HL-60/S4 treated with phorbol 12-myristate 13-acetate at 8.2 ng/mL for 4 days and 3 days (cell line): ENCODE measurements around the gene AAR2.

Source experiments
- in situ Hi-C: fragments of 300-500 bp; cut with MboI; formaldehyde crosslinking; loops from 2 replicates; pipeline ENCODE4 v1.15.0; 2022; ENCODE audit warnings: low sequenced_read_pairs

The AAR2 gene

DNA sequence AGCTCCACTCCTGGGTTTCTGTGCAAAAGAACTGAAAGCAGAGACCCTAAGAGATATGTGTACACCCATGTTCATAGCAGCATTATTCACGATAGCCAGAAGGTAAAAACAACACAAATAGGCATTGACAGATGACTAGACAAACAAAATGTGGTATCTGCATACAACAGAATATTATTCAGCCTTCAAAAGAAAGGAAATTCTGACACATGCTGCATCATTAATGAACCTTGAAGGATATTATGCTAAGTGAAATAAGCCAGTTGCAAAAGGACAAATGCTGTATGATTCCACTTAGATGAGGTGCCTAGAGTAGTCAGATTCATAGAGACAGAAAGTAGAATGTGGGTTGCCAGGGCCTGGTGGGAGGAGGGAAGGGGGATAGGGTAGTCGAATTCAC, 17.8 kb downstream of the AAR2 start:
- in situ Hi-C loops, result no loop called here

- in situ Hi-C loops, result no loop called here
Measured at GRCh38 chr20:36255445-36255844, 19.2 kb downstream of the AAR2 start.

DNA sequence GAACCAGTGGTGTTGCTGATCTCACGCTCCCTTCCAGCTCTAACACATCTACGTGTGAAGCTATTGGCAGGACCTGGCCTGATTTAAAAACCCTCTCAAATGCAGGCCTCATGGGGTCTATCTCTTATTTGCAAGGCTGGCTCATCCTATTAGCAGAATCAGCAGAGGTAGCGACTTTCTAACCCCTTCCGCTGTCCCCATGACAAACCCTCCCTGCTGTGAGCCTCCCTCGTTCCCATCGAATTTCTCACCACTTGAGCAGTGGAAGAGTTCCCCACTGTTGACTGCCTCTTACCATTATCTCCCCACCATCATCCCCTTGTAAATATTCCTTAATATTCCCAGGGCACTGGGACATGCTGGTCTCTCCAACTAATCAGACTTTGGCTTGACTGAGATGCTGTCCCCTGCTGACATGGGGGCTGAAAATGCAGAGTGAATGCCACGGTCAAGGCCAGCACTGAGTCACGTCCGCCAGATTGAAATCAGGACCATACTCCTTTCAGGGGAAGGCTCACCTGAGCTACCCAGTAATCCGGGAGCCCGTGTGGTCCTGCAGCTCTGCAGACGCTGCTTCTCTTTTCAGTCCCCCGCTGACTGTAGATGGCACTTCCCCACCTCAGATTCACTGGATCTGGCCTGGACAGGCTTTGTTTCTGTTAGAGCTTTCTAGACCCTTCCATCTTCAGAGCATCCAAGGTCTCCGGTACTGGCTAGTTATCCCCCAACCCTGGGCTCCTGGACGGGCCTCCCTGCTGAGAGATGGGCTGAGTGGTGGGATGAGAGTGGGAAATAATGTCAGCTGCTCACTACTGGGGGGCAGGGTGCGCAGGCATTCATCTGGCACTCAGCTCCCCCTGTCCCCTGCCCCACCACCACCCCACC, 23.1 kb downstream of the AAR2 start:
- in situ Hi-C loops, result no loop called here

DNA sequence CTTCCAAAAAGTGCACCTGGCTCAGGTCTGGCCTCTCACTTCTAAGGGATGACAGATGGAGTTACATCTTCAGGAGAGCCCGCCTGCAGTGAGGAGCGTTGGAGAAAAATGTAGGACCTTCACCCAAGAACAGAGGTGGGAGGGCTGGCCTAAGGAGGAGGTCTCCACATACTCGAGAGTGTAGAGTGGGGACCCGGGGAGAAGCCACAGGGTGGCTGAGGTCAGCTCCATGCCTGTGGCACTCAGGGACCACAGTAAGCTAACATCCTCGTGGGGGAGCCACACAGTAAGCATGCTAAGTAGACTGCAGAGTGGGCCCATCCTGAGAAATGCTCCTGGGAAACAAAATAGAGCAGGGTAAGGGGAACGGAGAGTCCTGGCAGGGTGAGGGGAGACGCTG, 24.0 kb downstream of the AAR2 start:
- in situ Hi-C loops, result no loop called here

DNA sequence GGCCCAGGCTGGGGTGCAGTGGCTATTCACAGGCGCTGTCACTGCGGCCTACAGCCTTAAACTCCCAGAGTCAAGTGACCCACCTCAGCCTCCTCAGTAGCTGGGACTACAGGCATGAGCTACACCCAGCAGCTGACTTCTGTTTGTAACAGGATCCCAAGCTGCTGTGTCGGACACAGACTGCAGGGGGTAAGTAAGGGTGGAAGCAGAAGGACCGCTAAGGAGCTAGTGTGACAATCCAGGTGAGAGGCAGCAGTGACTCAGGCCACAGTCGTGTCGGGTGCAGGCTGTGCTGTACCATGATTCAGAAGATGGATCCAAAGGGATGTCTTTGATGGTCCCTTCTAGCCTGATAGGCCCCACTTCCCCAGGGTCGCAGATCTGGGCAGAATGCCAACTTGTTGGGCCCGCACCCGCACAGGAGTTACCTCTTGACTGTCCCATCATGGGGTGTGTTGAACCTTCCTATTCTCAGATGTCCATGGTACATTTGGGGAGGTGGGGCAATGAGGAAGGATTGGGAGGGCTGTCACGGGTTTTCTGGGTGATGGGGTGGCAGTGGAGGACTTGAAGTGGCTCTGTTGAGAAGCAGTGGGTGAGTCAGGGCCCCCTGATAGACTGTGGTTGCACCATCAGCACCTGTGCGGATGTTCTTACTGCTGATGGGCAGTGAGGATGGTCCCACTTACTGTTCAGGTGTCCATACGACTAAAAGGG, 25.3 kb downstream of the AAR2 start:
- in situ Hi-C loops, result no loop called here

GRCh38 chr20:36262440-36262839, 26.2 kb downstream of the AAR2 start:
- in situ Hi-C loops, result no loop called here

GRCh38 chr20:36264426-36265246, 28.4 kb downstream of the AAR2 start:
- in situ Hi-C loops, result no loop called here

GRCh38 chr20:36266189-36266588, 29.9 kb downstream of the AAR2 start:
- in situ Hi-C loops, result no loop called here

GRCh38 chr20:36267605-36268381, 31.5 kb downstream of the AAR2 start:
- in situ Hi-C loops, result no loop called here

- in situ Hi-C loops, result no loop called here
Measured at GRCh38 chr20:36268440-36269342, 32.4 kb downstream of the AAR2 start.

GRCh38 chr20:36269507-36269906, 33.2 kb downstream of the AAR2 start:
- in situ Hi-C loops, result no loop called here

- in situ Hi-C loops, result no loop called here
Measured at GRCh38 chr20:36270744-36271638, 34.7 kb downstream of the AAR2 start.

- in situ Hi-C loops, result no loop called here
Measured at GRCh38 chr20:36271639-36272546, 35.6 kb downstream of the AAR2 start.

DNA sequence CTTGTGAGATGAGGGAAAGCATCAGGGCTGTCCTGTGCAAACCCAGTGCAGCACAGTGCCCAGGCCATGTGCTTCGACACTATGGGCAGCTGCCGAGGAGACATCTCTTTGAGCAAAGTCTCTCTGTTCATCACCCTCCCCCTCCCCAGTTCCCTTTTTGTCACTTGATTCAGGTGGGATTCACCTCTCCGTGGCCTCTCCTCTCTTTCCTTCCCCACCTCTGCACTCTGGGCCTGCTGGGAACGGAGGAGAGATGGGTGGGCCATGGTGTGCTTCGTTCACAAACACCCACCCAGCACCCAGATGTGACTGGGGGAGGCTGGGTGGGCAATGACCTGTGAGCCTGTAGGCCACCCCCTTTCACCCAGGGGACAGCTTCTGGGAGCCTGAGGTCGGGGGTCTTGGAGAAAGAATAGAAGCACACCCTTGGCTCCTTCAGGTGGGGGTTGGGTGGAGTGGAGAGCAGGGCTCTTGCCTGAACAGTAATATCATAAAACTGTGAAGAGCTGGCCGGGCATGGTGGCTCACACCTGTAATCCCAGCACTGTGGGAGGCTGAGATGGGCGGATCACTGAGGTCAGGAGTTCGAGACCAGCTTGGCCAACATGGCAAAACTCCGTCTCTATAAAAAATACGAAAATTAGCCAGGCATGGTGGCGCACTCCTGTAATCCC, 36.4 kb downstream of the AAR2 start:
- in situ Hi-C loops, result no loop called here

GRCh38 chr20:36273414-36274180, 37.3 kb downstream of the AAR2 start:
- in situ Hi-C loops, result no loop called here

GRCh38 chr20:36274181-36274841, 38.0 kb downstream of the AAR2 start:
- in situ Hi-C loops, result no loop called here
